WI38 (cell line): Measurements from ENCODE around the gene C1QTNF1.

Experiments used
- H3K4me3 ChIP-seq: 2 replicates; pipeline ENCODE4 v1.5.1; 2011; ENCODE audit warnings: low read depth, mild to moderate bottlenecking, control low read depth, low read length
- CTCF ChIP-seq: IDR thresholded peaks from 2 replicates; pipeline ENCODE4 v1.5.1; 2012; ENCODE audit warnings: low read depth, mild to moderate bottlenecking, control low read depth, low read length

The C1QTNF1 gene

GRCh38 chr17:79023886-79024771 is at the start of gene C1QTNF1:
Gene C1QTNF1 (plus strand): TSS chr17:79024169. CDS start chr17:79043969, 19,800 bp downstream.
- H3K4me3 ChIP-seq: peak within 1 kb of the TSS; percentile 66
- no peak for TF ChIP-seq CTCF

- H3K4me3 ChIP-seq: peak overlapping the region; percentile 18; the same call in 1 of the 2 replicates
- TF ChIP-seq CTCF: no peak
Measured at GRCh38 chr17:78974635-78975591, 49.1 kb upstream of the C1QTNF1 start.

- no peak for TF ChIP-seq CTCF
- no peak overlapping the region for H3K4me3 ChIP-seq
Measured at GRCh38 chr17:78976907-78977680, 46.9 kb upstream of the C1QTNF1 start.

GRCh38 chr17:78977681-78977943 is 46.4 kb upstream of the C1QTNF1 start:
- no peak for TF ChIP-seq CTCF
- H3K4me3 ChIP-seq: no peak overlapping the region

GRCh38 chr17:78977997-78978973 is 45.7 kb upstream of the C1QTNF1 start:
- no peak overlapping the region for H3K4me3 ChIP-seq
- TF ChIP-seq CTCF: no peak
